AG09319 (cell line): ENCODE results near the gene SOX6.

Source experiments
- DNase-seq: peaks from one replicate; pipeline ENCODE4 v3.0.0-alpha.2; 2010; ENCODE audit warnings: low read depth; ENCODE audit errors: extremely low read depth
- TF ChIP-seq, protein P1 (sequence below): IDR thresholded peaks from 2 replicates; pipeline ENCODE4 v1.5.1; 2011; ENCODE audit warnings: low read depth, mild to moderate bottlenecking, inconsistent platforms, low read length, moderate library complexity

Gene SOX6

DNA sequence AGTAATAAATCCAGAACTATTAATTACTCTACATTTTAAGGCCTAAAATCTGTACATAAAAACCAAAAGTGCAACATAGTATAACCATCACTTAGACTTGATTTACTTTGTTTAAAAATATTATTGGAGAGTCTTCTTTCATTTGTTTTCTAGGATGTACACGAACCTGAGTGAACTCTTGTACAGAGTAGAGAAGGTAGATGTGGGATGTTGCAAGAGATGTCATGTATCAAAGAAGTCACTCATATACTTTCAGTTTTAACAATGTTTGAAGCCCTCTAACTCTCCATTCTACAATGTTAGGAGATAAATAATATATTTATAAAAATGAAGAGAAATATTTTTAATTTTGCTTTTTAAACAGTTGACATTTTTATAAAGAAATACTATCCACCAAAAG is 38.6 kb downstream of the SOX6 start:
- no peak for DNase-seq

DNA sequence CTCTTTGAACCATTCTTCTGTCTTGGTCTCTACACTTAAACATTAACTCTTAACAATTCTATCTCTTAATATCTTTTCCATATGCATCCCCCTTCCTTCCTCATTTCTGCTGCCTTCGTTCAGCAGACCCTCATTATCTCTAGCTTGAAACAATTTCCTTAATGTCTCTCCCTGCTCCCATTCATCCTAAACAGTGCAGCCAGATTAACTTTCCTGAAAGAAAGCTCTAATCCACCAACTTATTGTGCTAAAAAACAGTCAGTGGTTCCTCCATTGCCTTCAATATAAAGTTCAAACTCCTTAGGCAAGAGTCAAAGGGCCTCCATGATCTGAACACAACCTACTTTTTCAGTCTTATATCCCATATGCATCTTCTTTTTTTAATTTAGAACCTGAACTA is 42.5 kb downstream of the SOX6 start:
- TF ChIP-seq, protein P1, sequence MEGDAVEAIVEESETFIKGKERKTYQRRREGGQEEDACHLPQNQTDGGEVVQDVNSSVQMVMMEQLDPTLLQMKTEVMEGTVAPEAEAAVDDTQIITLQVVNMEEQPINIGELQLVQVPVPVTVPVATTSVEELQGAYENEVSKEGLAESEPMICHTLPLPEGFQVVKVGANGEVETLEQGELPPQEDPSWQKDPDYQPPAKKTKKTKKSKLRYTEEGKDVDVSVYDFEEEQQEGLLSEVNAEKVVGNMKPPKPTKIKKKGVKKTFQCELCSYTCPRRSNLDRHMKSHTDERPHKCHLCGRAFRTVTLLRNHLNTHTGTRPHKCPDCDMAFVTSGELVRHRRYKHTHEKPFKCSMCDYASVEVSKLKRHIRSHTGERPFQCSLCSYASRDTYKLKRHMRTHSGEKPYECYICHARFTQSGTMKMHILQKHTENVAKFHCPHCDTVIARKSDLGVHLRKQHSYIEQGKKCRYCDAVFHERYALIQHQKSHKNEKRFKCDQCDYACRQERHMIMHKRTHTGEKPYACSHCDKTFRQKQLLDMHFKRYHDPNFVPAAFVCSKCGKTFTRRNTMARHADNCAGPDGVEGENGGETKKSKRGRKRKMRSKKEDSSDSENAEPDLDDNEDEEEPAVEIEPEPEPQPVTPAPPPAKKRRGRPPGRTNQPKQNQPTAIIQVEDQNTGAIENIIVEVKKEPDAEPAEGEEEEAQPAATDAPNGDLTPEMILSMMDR: no peak
- DNase-seq: no peak

More for the DNA sequence above, 38.6 kb downstream of the SOX6 start:
- TF ChIP-seq, protein P1: no peak

DNA sequence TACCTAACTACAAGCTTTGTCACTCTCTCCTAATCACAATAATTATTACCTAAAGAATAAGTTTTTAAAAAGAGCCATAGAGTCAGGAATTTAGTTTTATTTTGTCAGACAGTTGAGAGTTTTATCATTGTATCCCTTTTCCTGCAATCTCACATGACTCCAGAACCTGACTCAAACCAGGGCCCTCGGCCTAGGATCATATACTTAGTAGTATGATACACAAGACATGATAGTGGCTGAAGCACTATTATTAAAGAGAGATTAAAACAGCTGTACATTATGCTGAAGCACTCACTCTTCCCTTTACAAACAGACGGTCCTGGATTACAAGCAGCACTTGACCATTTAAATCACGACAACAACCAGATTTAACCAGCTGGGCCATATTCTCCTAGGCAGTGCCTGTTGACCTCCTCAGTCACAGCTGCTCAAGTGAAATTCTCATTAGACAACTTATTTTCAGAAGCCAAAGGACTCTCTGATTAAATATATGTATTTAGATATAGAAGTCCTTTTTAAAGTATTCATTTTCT is 44.0 kb downstream of the SOX6 start:
- TF ChIP-seq, protein P1: no peak

DNA sequence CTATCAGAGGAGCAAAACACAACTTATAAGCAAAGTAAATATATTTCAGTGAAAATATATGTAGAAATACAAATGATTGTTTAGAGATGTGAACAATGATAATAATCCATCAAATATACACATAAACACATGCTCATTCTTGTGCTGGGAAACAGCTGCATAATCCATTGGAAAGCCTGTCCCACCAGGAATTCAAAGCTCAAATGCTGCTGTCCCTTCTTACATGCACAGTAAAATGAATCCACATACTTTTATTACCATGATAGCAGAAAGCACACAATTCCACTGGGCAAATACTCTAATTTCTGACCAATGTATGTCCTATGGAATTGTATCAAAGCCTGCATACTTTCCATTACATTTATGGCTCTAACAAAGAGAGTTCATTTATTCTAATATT is 44.5 kb downstream of the SOX6 start:
- TF ChIP-seq, protein P1: no peak
- no peak for DNase-seq

More for the DNA sequence above, 44.0 kb downstream of the SOX6 start:
- no peak for DNase-seq

DNA sequence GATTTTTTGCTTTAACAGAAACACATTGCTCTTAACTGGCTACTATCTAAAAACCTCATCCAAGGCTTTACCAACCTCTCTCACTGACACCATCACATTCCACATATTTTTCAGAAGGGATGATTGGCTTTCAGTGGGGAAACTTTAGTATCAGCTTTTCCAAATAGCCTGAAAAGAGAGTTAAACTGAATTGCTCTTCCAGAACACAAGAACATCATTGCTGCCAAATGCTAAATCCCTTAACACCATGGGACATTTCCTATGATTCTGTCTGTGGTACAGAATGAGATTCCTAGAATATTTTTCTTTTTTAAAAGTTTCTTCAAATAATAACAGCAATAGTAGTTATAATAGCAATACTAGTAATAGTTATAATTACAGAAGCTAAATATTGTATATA is 45.4 kb downstream of the SOX6 start:
- TF ChIP-seq, protein P1: no peak
- no peak for DNase-seq

DNA sequence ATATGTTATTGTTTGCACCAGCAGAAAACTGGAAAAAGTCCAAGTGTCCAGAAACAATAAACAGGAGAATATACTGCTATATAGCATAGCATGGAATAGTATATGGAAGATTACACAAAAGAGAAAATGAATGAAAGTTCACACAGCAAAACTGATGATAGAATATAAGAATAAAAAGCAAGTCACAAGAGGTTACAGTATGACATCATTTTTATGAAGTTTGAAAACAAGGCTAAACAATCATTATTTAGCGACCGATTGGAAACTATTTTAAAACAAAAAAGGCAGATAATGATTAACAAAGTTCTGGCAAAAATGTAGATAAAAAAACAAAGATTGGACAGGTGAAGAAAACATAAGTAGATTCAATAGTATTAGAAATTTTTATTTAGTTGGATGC is 47.1 kb downstream of the SOX6 start:
- DNase-seq: no peak
- TF ChIP-seq, protein P1: no peak

- TF ChIP-seq, protein P1: no peak
- no peak for DNase-seq
Observed at GRCh38 chr11:16301462-16301861, 54.9 kb downstream of the SOX6 start.
